Endodermal cell (in vitro differentiated cells): ENCODE data around the gene SCN3A. TPM values are rescaled to one million over a fixed set of nuclear protein-coding genes. Genes with fewer than 3 reads are reported as not detected.

ENCODE experiments used
- DNase-seq: peaks from one replicate; pipeline ENCODE4 v3.0.0-alpha.2; 2017
- H3K27ac ChIP-seq: 2 replicates; pipeline ENCODE4 v1.5.1; 2013; ENCODE audit warnings: mild to moderate bottlenecking, low read depth, low read length, moderate library complexity
- H3K27me3 ChIP-seq: 2 replicates; pipeline ENCODE4 v1.6.1; 2013; ENCODE audit warnings: mild to moderate bottlenecking, low read length, moderate library complexity; ENCODE audit not compliant: insufficient read depth, control insufficient read depth, poor library complexity, severe bottlenecking
- H3K36me3 ChIP-seq: 2 replicates; pipeline ENCODE4 v1.7.0; 2013; ENCODE audit warnings: mild to moderate bottlenecking, low read length, moderate library complexity; ENCODE audit not compliant: control insufficient read depth, insufficient read depth
- H3K4me1 ChIP-seq: one replicate; pipeline ENCODE4 v1.7.0; 2013; ENCODE audit warnings: low read length; ENCODE audit not compliant: control insufficient read depth, insufficient read depth
- H3K4me3 ChIP-seq: 2 replicates; pipeline ENCODE4 v1.5.1; 2013; ENCODE audit warnings: mild to moderate bottlenecking, low read length, moderate library complexity
- H3K9ac ChIP-seq: 2 replicates; pipeline ENCODE4 v1.6.1; 2013; ENCODE audit warnings: mild to moderate bottlenecking, low read length, moderate library complexity; ENCODE audit not compliant: poor library complexity, severe bottlenecking; ENCODE audit errors: extremely low read depth
- H3K9me3 ChIP-seq: 2 replicates; pipeline ENCODE4 v1.6.1; 2013; ENCODE audit warnings: mild to moderate bottlenecking, low read length, moderate library complexity; ENCODE audit not compliant: control insufficient read depth
- H3K27ac Mint-ChIP-seq: 2 replicates; pipeline ENCODE4 v1.8.0; 2020; ENCODE audit warnings: mixed read lengths
- H3K27me3 Mint-ChIP-seq: 2 replicates; pipeline ENCODE4 v1.8.0; 2021; ENCODE audit warnings: mild to moderate bottlenecking, mixed read lengths; ENCODE audit not compliant: insufficient read depth
- H3K36me3 Mint-ChIP-seq: 2 replicates; pipeline ENCODE4 v1.8.0; 2020; ENCODE audit warnings: low read depth, mixed read lengths
- H3K4me1 Mint-ChIP-seq: 2 replicates; pipeline ENCODE4 v1.8.0; 2020; ENCODE audit warnings: mixed read lengths
- H3K4me3 Mint-ChIP-seq: 2 replicates; pipeline ENCODE4 v1.8.0; 2020; ENCODE audit warnings: mild to moderate bottlenecking, moderate library complexity, mixed read lengths
- H3K9me3 Mint-ChIP-seq: 2 replicates; pipeline ENCODE4 v1.8.0; 2020; ENCODE audit warnings: mild to moderate bottlenecking, mixed read lengths
- WGBS, 2 experiments: methylation state at CpG; one replicate each; pipeline versions ENCODE4 v1.1.5 to v1.1.7; 2013; ENCODE audit warnings: missing lambda C conversion rate in 2 of 2, mixed read lengths in 1 of 2; ENCODE audit not compliant: insufficient coverage in 1 of 2, insufficient read length in 1 of 2; 5-methylcytosine and 5-hydroxymethylcytosine counted together
- long read RNA-seq, 4 experiments: library from polyadenylated mRNA in 2 of 4; library from RNA in 1 of 4; library from capped mRNA in 1 of 4; stranded (forward) in 3 of 4; unstranded in 1 of 4; transcript quantifications; one replicate each; pipeline ENCODE4 v2.0.0, GENCODE V29; 2020 to 2021; ENCODE audit warnings: inconsistent platforms in 1 of 4
- polyA plus RNA-seq, 2 experiments: library from polyadenylated mRNA; stranded (reverse); fragments of 50-300 nt; gene quantifications; one replicate each; pipeline ENCODE4 v1.2.3, GENCODE V29; 2013
- total RNA-seq, 2 donors: library from RNA; stranded (reverse); fragmentation: NEBNext Ultra II Directional in 1 of 2; extraction: Animal tissue kit (Norgen Biotek cat#: 25700) in 1 of 2; gene quantifications; 2 replicates in 1 of 2; 3 replicates in 1 of 2; pipeline ENCODE4 v1.2.1, GENCODE V29; 2021
- TF ChIP-seq, protein P1 (sequence below): fragments of 200-600 bp; sonication (generic); conservative IDR thresholded peaks from 2 replicates; pipeline ENCODE4 v1.5.0; 2021; ENCODE audit warnings: antibody characterized with exemption, mild to moderate bottlenecking

The SCN3A gene
- under 1 TPM; 0.09 to 0.24 TPM for total RNA-seq
- polyA plus RNA-seq (2013, experiment 1 of 2) = 8.5 TPM
- polyA plus RNA-seq (2013, experiment 2 of 2) = 8.1 TPM
- long read RNA-seq, experiment 1 = 0 reads
- long read RNA-seq, experiment 2 = 0 reads
- long read RNA-seq, experiment 3 = 0 reads
- long read RNA-seq, experiment 4 = 0 reads

DNA sequence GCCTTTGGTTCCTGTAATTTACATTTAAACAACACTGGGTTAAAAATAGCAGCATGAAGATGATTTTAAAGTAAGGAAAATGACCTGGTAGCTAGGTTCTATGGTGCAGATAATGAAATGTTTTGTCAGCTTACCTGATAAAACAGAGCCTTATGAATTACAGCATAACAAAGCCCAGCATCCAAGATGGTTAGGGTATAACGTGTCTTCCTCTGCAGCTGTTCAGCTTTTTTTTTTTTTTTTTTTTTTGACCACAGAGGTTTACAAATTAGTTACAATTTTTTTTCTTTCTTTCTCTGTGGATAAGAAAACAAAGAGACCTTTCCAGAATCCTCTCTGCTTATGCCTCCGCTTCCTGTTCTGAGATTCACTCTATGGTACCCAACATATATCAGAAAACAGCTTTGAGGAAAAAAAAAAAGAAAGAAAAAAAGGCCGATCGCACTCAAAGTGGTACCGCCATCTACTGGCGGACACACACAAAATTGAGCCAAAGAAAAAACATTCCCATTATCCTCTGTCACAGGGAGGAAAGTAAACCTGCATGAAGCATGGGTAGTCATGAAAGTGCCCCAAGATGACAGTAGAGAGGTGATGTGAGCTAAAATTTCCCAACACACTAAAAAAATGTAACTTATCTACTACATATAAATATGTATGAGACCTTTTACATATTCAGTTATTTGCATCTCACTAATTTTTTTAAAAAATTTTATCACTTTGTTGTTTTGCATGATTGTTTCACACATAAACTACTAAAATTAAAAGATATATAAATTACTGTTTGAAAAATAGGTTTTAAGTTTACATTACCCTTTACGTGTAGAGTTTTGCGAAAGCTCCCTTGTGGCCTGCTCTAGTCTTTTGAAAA is at the start of gene SCN3A:
Gene SCN3A, minus strand, starts transcription at position 362 of the 871 bp plus-strand sequence. CDS start 27,656 bp downstream, outside the sequence.
- TF ChIP-seq, protein P1, sequence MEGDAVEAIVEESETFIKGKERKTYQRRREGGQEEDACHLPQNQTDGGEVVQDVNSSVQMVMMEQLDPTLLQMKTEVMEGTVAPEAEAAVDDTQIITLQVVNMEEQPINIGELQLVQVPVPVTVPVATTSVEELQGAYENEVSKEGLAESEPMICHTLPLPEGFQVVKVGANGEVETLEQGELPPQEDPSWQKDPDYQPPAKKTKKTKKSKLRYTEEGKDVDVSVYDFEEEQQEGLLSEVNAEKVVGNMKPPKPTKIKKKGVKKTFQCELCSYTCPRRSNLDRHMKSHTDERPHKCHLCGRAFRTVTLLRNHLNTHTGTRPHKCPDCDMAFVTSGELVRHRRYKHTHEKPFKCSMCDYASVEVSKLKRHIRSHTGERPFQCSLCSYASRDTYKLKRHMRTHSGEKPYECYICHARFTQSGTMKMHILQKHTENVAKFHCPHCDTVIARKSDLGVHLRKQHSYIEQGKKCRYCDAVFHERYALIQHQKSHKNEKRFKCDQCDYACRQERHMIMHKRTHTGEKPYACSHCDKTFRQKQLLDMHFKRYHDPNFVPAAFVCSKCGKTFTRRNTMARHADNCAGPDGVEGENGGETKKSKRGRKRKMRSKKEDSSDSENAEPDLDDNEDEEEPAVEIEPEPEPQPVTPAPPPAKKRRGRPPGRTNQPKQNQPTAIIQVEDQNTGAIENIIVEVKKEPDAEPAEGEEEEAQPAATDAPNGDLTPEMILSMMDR = peak; percentile 91
- no peaks in the 10 kb centered on the region for H3K27me3 ChIP-seq
- H3K27ac ChIP-seq = no peak within 1 kb of the TSS

DNA sequence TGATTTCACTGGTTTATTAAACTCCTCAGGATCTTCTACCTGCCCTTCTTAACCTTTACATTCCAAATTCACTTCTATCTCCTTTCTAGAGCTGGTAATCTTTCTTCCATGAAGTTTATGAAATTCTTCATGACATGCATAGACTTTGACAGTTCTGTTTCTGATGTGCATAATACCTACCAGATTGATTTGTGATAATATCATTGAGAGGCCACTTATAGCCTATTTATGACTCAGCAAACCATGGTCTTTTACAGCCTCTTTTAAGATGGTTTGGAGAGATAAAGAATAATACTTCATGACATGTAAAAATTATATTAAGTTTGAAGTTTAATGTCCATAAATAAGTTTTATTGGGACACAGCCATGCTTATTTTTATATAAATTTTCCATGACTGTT is 49.3 kb upstream of the SCN3A start:
- Histone ChIP-seq H3K27ac (no peak overlapping the region), H3K27me3 (peaks cover 10% of the 10 kb centered on the region), H3K9ac (no peak overlapping the region), H3K9me3 (no peaks in the 10 kb centered on the region), H3K4me3 (no peak overlapping the region), H3K4me1 (no peaks in the 10 kb centered on the region), H3K36me3 (no peaks in the 10 kb centered on the region)
- Mint-ChIP-seq H3K36me3 (no peaks in the 10 kb centered on the region), H3K27me3 (no peaks in the 10 kb centered on the region), H3K4me1 (no peaks in the 10 kb centered on the region), H3K27ac (no peak overlapping the region), H3K9me3 (no peaks in the 10 kb centered on the region), H3K4me3 (no peak overlapping the region)
- TF ChIP-seq, protein P1 = no peak
- DNase-seq = no peak

More for the DNA sequence above, at the start of gene SCN3A:
- Mint-ChIP-seq H3K9me3 (peaks cover 5% of the 10 kb centered on the region), H3K4me3 (no peak within 1 kb of the TSS), H3K36me3 (no peaks in the 10 kb centered on the region), H3K27me3 (no peaks in the 10 kb centered on the region), H3K27ac (no peak within 1 kb of the TSS), H3K4me1 (no peaks in the 10 kb centered on the region)
- peak; percentile 71 for DNase-seq
- Histone ChIP-seq H3K4me1 (no peaks in the 10 kb centered on the region), H3K4me3 (no peak within 1 kb of the TSS), H3K9ac (no peak within 1 kb of the TSS), H3K9me3 (no peaks in the 10 kb centered on the region), H3K36me3 (no peaks in the 10 kb centered on the region)
- 37% methylated on average over 8 of the region's 8 CpGs; no CpG with 5 or more reads in 1 of the 2 experiments for WGBS, 2 experiments

DNA sequence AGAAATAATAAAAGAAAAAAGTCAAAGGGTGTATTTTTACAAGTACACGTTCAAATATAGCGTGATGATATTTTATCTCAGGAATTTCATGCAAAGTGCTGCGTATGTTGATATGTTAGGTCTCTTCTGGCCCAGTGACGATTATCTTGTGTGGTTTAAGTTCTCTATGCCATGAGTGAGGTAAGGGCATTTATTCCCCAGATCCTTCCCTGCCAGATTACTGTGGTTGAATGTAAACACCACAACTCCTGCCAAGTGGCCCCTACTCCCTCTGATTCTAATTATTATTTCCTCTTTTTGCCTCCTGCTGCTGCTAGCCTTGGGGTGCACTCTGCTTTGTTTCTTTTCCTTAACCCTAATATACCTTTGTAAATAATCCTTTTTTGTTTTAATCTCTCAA is 47.5 kb upstream of the SCN3A start:
- Histone ChIP-seq H3K27ac (no peak overlapping the region), H3K27me3 (peaks cover 25% of the 10 kb centered on the region), H3K4me1 (no peaks in the 10 kb centered on the region), H3K4me3 (no peak overlapping the region), H3K36me3 (no peaks in the 10 kb centered on the region), H3K9ac (no peak overlapping the region), H3K9me3 (no peaks in the 10 kb centered on the region)
- no peak overlapping the region for H3K27ac Mint-ChIP-seq
- TF ChIP-seq, protein P1 = no peak
- no peak for DNase-seq
- no peaks in the 10 kb centered on the region for H3K9me3 Mint-ChIP-seq
- no peak overlapping the region for H3K4me3 Mint-ChIP-seq
- no peaks in the 10 kb centered on the region for H3K36me3 Mint-ChIP-seq
- 93 to 97% methylated on average over 3 to 4 of the region's 4 CpGs for WGBS, 2 experiments
- no peaks in the 10 kb centered on the region for H3K27me3 Mint-ChIP-seq
- H3K4me1 Mint-ChIP-seq = no peaks in the 10 kb centered on the region
